ENCODE results near the gene MRPL43.
A peak's percentile ranks its signal among the peaks of the same experiment; 100 is the strongest.

- peak; percentile 95 for TF ChIP-seq CTCF (IDR thresholded peaks at IDR 0.05)
- TF ChIP-seq POLR2A (IDR thresholded peaks at IDR 0.05; ENCODE audit: low read length) = no peak
- peak; percentile 41; the same call in 1 of the 2 replicates for TF ChIP-seq MYC (IDR thresholded peaks at IDR 0.05; ENCODE audit: borderline replicate concordance, low read length)
These were observed 25.4 kb upstream of the MRPL43 start for GRCh38 chr10:101012525-101013364.

Measured in A549 (cell line).